OCI-LY1 (cell line): ENCODE data around the gene KCNMB2.

Source experiments
- CTCF ChIP-seq: fragments of 200-600 bp; sonication (generic), shearing (Covaris generic); IDR thresholded peaks from 2 replicates; pipeline ENCODE4 v1.5.1; 2017; ENCODE audit warnings: mild to moderate bottlenecking, antibody characterized with exemption, low read length, moderate library complexity, mixed read lengths
- EZH2 ChIP-seq: fragments of 200-600 bp; sonication (generic), shearing (Covaris generic); IDR thresholded peaks from 2 replicates; pipeline ENCODE4 v1.8.0; 2017; ENCODE audit warnings: borderline replicate concordance, mixed run types, mild to moderate bottlenecking, antibody characterized with exemption, low read length, moderate library complexity, mixed read lengths

- TF ChIP-seq CTCF: no peak
- TF ChIP-seq EZH2: no peak
Observed at GRCh38 chr3:178880274-178880673, 344.0 kb downstream of the KCNMB2 start.
